CD4-positive, CD25-positive, alpha-beta regulatory T cell (primary cell): ENCODE data around the gene TNPO2. TPM values are rescaled to one million over a fixed set of nuclear protein-coding genes. Genes with fewer than 3 reads are reported as not detected.

Experiments
- ATAC-seq, 2 donors: fragments of 150-1000 bp; cut with Tn5 transposase; one replicate each; pipeline ENCODE4 v1.10.0; 2021; ENCODE audit warnings: low read depth in 2 of 2, moderate number of reproducible peaks in 2 of 2, moderate library complexity in 1 of 2
- DNase-seq, 3 donors: peaks; one replicate each; pipeline versions ENCODE4 v3.0.0 to v3.0.0-alpha.2; 2012 to 2022; ENCODE audit warnings: mixed read lengths in 1 of 3
- H3K27ac ChIP-seq: one replicate; pipeline ENCODE4 v1.7.0; 2013; ENCODE audit warnings: mild to moderate bottlenecking, low read length; ENCODE audit not compliant: insufficient read depth, poor library complexity, severe bottlenecking
- H3K27me3 ChIP-seq: one replicate; pipeline ENCODE4 v1.7.0; 2013; ENCODE audit warnings: low read length; ENCODE audit not compliant: control insufficient read depth, insufficient read depth
- H3K36me3 ChIP-seq: one replicate; pipeline ENCODE4 v1.7.0; 2013; ENCODE audit warnings: mild to moderate bottlenecking, low read length, moderate library complexity; ENCODE audit not compliant: control insufficient read depth, insufficient read depth
- H3K4me1 ChIP-seq: 2 replicates; pipeline ENCODE4 v1.7.0; 2013; ENCODE audit warnings: mild to moderate bottlenecking, low read length; ENCODE audit not compliant: insufficient read depth, control insufficient read depth, poor library complexity, severe bottlenecking
- H3K4me3 ChIP-seq: one replicate; pipeline ENCODE4 v1.7.0; 2013; ENCODE audit warnings: low read depth, mild to moderate bottlenecking, low read length, moderate library complexity
- H3K9me3 ChIP-seq, 2 experiments: 1 replicate in 1 of 2; 2 replicates in 1 of 2; pipeline ENCODE4 v1.7.0; 2013; ENCODE audit warnings: low read length in 2 of 2, mild to moderate bottlenecking in 1 of 2, moderate library complexity in 1 of 2; ENCODE audit not compliant: control insufficient read depth in 2 of 2
- H3K27ac Mint-ChIP-seq, 3 donors: one replicate each; pipeline ENCODE4 v1.8.0; 2020 to 2022; ENCODE audit warnings: mild to moderate bottlenecking in 3 of 3, mixed read lengths in 3 of 3, moderate library complexity in 2 of 3
- H3K27me3 Mint-ChIP-seq: one replicate; pipeline ENCODE4 v1.8.0; 2022; ENCODE audit warnings: mild to moderate bottlenecking, mixed read lengths
- H3K36me3 Mint-ChIP-seq: one replicate; pipeline ENCODE4 v1.8.0; 2020; ENCODE audit warnings: mixed read lengths
- H3K4me1 Mint-ChIP-seq, 4 donors: one replicate each; pipeline ENCODE4 v1.8.0; 2020 to 2022; ENCODE audit warnings: mixed read lengths in 4 of 4, mild to moderate bottlenecking in 1 of 4
- H3K4me3 Mint-ChIP-seq, 4 donors: one replicate each; pipeline ENCODE4 v1.8.0; 2020 to 2022; ENCODE audit warnings: mild to moderate bottlenecking in 4 of 4, mixed read lengths in 4 of 4, moderate library complexity in 3 of 4
- H3K9me3 Mint-ChIP-seq, 7 donors: one replicate each; pipeline ENCODE4 v1.8.0; 2020 to 2022; ENCODE audit warnings: mixed read lengths in 7 of 7, mild to moderate bottlenecking in 3 of 7, moderate library complexity in 2 of 7
- polyA plus RNA-seq, 4 donors: library from polyadenylated mRNA; unstranded; fragments of 300-500 nt; fragmentation: Illumina TruSeq; gene quantifications; one replicate each; pipeline ENCODE4 v1.2.3, GENCODE V29; 2021
- total RNA-seq: library from RNA; stranded (reverse); gene quantifications from one replicate; pipeline ENCODE4 v1.2.3, GENCODE V29; 2022

TNPO2 gene
- total and polyA plus RNA-seq, 5 donors from 2014 or later: 1.7 to 42.9 (median 2.3) TPM

DNA sequence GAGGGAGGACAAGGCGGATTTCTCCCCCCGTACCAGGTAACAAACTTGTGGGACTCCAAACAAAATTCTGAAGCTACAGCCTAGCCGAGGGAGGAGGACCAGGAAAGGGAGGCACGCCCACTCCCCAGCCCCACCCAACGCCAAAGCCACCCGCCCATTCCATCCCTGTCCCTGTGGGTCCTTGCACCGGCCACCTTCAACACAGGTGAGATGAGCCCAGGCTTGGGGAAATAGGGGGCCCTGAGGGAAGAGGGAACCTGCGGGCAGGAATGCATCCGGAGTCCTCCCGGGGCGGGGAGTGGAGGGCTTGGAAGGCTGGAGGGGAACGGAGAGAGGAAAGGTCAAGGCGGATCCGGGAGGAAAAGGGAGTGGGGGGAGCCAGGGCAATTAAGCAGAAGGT is 27.9 kb upstream of the TNPO2 start, which contains the start of gene BEST2:
TSS of gene BEST2 (plus strand) at position 157 of the 400 bp plus-strand sequence. CDS start 802 bp downstream, outside the sequence.
- Histone ChIP-seq H3K27ac (no peak within 1 kb of the TSS), H3K27me3 (no peaks in the 10 kb centered on the region), H3K36me3 (peaks cover 11% of the 10 kb centered on the region), H3K9me3 (peaks cover 0 to 8% of the 10 kb centered on the region in 2 experiments), H3K4me1 (no peaks in the 10 kb centered on the region), H3K4me3 (no peak within 1 kb of the TSS)
- H3K9me3 Mint-ChIP-seq: peaks cover 0 to 5% (median 0%) of the 10 kb centered on the region in 7 donors
- DNase-seq (no peak), ATAC-seq (no peak)
- peaks cover 0 to 7% (median 2%) of the 10 kb centered on the region in 4 donors for H3K4me1 Mint-ChIP-seq
- no peak within 1 kb of the TSS for H3K4me3 Mint-ChIP-seq
- peaks cover 10% of the 10 kb centered on the region for H3K27me3 Mint-ChIP-seq
- H3K36me3 Mint-ChIP-seq: peaks cover 12% of the 10 kb centered on the region
- H3K27ac Mint-ChIP-seq: no peak within 1 kb of the TSS

DNA sequence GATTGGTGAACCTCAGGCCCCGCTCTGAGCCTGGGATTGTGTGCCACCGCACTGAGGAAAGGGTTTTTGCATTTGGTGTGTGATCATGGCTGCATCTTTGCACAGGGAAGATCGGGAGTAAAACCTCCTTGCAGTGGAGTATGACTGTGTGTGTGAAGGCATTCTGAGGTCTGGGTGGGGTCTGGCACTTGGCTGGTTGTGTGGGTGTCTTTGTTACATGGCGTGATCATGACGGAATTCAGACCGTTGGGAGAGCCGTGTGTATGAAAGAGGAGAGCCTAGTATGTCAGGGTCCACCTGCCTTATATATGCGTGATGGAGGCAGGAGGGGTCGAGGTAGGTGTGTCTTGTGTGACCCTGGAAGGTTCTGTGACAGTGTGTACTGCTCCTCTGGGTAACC is 27.1 kb upstream of the TNPO2 start:
- ATAC-seq: no peak
- H3K9me3 Mint-ChIP-seq: peaks cover 0 to 5% (median 0%) of the 10 kb centered on the region in 7 donors

DNA sequence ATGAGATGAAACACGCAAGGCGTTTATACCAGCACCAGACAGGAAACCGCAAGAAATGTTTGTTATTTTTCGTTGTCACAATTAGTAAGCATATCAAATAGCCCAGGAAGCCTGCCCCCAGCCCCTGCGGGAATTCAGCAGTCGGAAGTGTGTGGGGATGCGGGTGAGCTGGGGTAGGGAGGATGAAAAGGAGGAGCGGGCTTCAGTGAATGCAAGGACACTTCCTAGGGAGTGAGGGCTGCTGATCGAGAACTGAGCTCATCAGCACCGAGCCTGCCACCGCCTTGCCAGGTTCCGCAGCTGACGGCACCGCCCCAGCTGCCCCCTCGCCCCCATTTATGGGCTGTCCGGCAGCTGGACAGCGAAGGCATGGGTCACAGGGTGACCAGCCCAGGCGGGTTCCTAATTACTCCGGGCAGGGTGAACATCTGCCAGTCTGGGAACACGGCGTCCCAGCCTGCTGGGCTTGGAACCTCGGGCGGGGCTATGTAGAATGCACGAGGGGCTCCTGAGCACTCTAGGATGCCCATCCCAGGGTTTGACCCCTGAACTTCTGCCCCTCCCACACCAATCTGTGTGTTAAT is 26.3 kb upstream of the TNPO2 start:
- Mint-ChIP-seq H3K36me3 (peaks cover 16% of the 10 kb centered on the region), H3K4me1 (peaks cover 0 to 5% (median 2%) of the 10 kb centered on the region in 4 donors), H3K4me3 (no peak overlapping the region), H3K27ac (no peak overlapping the region), H3K27me3 (peaks cover 6% of the 10 kb centered on the region), H3K9me3 (peaks cover 0 to 5% (median 0%) of the 10 kb centered on the region in 7 donors)
- no peaks in the 10 kb centered on the region for H3K27me3 ChIP-seq
- H3K9me3 ChIP-seq: peaks cover 0 to 8% of the 10 kb centered on the region in 2 experiments
- ATAC-seq (no peak), DNase-seq (no peak)
- no peak overlapping the region for H3K4me3 ChIP-seq
- H3K4me1 ChIP-seq: no peaks in the 10 kb centered on the region
- H3K27ac ChIP-seq: no peak overlapping the region
- peaks cover 18% of the 10 kb centered on the region for H3K36me3 ChIP-seq

More for the DNA sequence above, 27.1 kb upstream of the TNPO2 start:
- H3K36me3 Mint-ChIP-seq: peaks cover 13% of the 10 kb centered on the region
- H3K27ac ChIP-seq: no peak overlapping the region
- H3K4me1 Mint-ChIP-seq: peaks cover 0 to 4% (median 2%) of the 10 kb centered on the region in 4 donors
- no peak for DNase-seq
- H3K27me3 Mint-ChIP-seq: peaks cover 6% of the 10 kb centered on the region
- no peaks in the 10 kb centered on the region for H3K4me1 ChIP-seq
- H3K4me3 Mint-ChIP-seq: no peak overlapping the region
- peaks cover 0 to 8% of the 10 kb centered on the region in 2 experiments for H3K9me3 ChIP-seq
- no peak overlapping the region for H3K4me3 ChIP-seq
- no peak overlapping the region for H3K27ac Mint-ChIP-seq
- H3K27me3 ChIP-seq: no peaks in the 10 kb centered on the region
- H3K36me3 ChIP-seq: peaks cover 14% of the 10 kb centered on the region

DNA sequence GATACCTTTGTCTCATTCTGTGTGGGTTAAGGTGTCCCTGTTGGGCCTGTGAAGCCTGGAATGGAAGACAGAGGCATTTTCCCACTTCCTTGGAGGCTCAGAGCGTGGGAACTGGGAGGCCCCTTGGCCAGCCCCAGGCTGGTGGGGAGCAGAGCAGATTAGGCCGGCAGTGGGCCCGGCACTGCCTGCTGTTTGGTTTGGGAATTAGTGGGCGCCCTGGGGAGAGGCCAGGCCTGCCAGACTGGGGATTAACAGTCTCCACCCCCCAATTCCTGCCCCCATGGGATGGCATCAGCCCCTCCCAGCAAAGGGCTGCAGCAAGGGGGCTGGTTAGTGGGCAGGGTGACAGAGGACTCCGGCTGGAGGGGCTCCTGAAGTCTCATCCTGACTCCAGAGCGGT is 24.8 kb upstream of the TNPO2 start:
- Mint-ChIP-seq H3K27me3 (peaks cover 3% of the 10 kb centered on the region), H3K36me3 (peaks cover 16% of the 10 kb centered on the region), H3K4me3 (no peak overlapping the region), H3K4me1 (peaks cover 0 to 5% (median 2%) of the 10 kb centered on the region in 4 donors), H3K27ac (no peak overlapping the region), H3K9me3 (peaks cover 0 to 5% (median 0%) of the 10 kb centered on the region in 7 donors)
- no peak overlapping the region for H3K4me3 ChIP-seq
- DNase-seq (no peak), ATAC-seq (no peak)
- H3K4me1 ChIP-seq: no peaks in the 10 kb centered on the region
- H3K36me3 ChIP-seq: peaks cover 18% of the 10 kb centered on the region
- H3K9me3 ChIP-seq: peaks cover 0 to 8% of the 10 kb centered on the region in 2 experiments
- no peak overlapping the region for H3K27ac ChIP-seq
- H3K27me3 ChIP-seq: no peaks in the 10 kb centered on the region

DNA sequence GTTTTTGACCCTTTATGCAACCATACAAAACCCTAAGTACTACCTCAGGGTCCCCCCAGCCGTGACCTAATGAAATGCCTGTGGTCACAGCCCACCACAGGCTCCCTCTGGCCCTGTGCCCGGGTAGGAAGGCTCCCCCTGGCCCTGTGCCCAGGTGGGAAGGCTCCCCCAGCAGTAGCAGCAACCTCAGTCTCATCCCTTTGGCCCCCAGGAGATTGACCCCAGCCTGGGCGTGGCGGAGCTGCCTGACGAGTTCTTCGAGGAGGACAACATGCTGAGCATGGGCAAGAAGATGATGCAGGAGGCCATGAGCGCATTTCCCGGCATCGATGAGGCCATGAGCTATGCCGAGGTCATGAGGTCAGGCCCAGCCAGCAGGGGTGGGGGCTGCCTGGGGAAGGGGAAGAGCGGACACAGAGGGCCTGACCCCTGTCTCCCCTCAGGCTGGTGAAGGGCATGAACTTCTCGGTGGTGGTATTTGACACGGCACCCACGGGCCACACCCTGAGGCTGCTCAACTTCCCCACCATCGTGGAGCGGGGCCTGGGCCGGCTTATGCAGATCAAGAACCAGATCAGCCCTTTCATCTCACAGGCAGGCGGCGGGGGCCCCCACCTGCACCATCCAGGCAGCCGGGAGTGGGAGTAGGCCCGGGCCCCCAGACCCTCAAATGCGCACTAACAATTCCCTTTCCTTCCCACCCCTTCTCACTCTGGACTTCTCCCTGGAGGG is 21.6 kb upstream of the TNPO2 start:
- no peak overlapping the region for H3K27ac Mint-ChIP-seq
- DNase-seq: no peak
- Histone ChIP-seq H3K4me3 (no peak overlapping the region), H3K9me3 (peaks cover 0 to 8% of the 10 kb centered on the region in 2 experiments), H3K27me3 (no peaks in the 10 kb centered on the region), H3K36me3 (peaks cover 26% of the 10 kb centered on the region), H3K4me1 (no peaks in the 10 kb centered on the region), H3K27ac (no peak overlapping the region)
- peaks cover 26% of the 10 kb centered on the region for H3K36me3 Mint-ChIP-seq
- H3K27me3 Mint-ChIP-seq: no peaks in the 10 kb centered on the region
- peaks cover 0 to 5% (median 0%) of the 10 kb centered on the region in 7 donors for H3K9me3 Mint-ChIP-seq
- H3K4me3 Mint-ChIP-seq: no peak overlapping the region
- peaks cover 0 to 8% (median 3%) of the 10 kb centered on the region in 4 donors for H3K4me1 Mint-ChIP-seq
- ATAC-seq: no peak

DNA sequence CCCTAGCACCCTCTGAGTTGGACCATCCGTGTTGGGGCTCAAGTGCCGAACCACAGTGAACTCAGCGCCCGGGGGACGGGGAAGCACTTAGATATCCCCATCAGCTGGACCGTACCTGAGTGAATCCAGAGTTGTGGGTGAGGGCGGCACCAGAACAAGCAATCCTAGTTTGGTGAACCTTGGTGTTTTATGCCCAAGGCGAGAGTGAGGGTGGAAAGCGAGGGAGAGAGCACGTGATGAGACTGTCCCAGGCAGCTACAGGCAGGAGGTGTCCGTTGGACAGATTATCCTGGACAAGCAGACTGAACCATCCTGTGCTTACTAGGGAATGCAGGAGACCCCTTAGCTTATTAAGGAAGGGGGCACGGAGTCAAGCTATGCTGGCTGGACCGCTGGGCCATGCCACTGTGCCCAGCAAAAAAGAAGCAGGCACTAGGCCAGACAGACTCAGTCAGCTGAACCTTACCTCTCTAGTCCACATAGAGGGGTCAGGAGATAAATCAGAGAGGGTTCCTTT is 14.2 kb upstream of the TNPO2 start:
- Histone ChIP-seq H3K4me1 (peaks cover 37% of the 10 kb centered on the region), H3K9me3 (no peaks in the 10 kb centered on the region), H3K4me3 (peak overlapping the region; percentile 94), H3K27me3 (no peaks in the 10 kb centered on the region), H3K36me3 (peaks cover 10% of the 10 kb centered on the region), H3K27ac (peak overlapping the region; percentile 89)
- ATAC-seq (no peak), DNase-seq (no peak)
- H3K4me3 Mint-ChIP-seq: peak overlapping the region; percentile 91 to 100 (median 98)
- H3K4me1 Mint-ChIP-seq: peaks cover 5 to 47% (median 30%) of the 10 kb centered on the region in 4 donors
- H3K36me3 Mint-ChIP-seq: peaks cover 16% of the 10 kb centered on the region
- peak overlapping the region in 2 of 3 donors; percentile 94 to 99 for H3K27ac Mint-ChIP-seq
- no peaks in the 10 kb centered on the region for H3K27me3 Mint-ChIP-seq
- H3K9me3 Mint-ChIP-seq: no peaks in the 10 kb centered on the region

DNA sequence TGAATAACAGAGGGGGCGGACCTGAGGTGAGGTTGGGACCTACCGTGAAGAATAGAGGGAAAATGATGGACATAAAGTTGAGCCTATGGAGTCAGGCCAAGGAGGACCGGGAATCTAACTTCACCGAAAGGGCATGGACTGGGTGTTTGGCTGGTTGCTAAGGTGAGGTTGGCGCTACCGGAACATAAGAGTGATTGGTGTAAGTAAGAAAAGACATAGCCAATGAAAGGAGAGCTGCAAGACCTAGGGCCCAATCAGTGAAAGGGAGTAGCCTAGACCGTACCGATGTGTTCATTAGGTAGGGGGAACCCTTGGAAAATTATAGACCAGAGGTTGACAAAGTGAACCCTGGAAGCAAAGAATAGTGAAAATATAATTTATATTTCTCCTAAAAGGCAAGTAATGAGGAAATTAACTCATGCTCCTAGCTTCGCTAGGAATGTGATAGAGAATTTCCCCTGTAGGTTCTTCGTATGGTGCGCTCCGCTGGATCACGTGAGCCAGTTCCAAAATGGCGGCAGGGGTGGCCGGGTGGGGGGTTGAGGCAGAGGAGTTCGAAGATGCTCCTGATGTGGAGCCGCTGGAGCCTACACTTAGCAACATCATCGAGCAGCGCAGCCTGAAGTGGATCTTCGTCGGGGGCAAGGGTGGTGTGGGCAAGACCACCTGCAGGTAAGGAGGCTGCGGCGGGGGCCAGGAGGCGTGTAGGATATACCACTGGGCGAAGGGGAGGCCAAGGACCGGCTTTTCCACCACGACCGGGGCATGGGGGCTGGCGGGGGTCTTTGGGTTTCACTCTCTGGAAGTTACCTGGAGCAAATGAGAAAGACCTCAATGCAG is 13.5 kb upstream of the TNPO2 start, which contains the start of gene GET3:
TSS of gene GET3 (plus strand) at position 503 of the 840 bp plus-strand sequence. CDS start at position 512, 9 bp downstream.
- Histone ChIP-seq H3K27ac (peak within 1 kb of the TSS; percentile 89), H3K4me3 (peak within 1 kb of the TSS; percentile 94), H3K27me3 (no peaks in the 10 kb centered on the region), H3K36me3 (peaks cover 10% of the 10 kb centered on the region), H3K9me3 (no peaks in the 10 kb centered on the region), H3K4me1 (peaks cover 44% of the 10 kb centered on the region)
- ATAC-seq (peak; percentile 85 to 88), DNase-seq (peak; percentile 70 to 94 (median 90))
- Mint-ChIP-seq H3K4me1 (peaks cover 5 to 54% (median 33%) of the 10 kb centered on the region in 4 donors), H3K36me3 (peaks cover 15% of the 10 kb centered on the region), H3K9me3 (no peaks in the 10 kb centered on the region), H3K27ac (peak within 1 kb of the TSS; percentile 94 to 99 (median 97)), H3K4me3 (peak within 1 kb of the TSS; percentile 91 to 100 (median 98)), H3K27me3 (no peaks in the 10 kb centered on the region)
